GM12872 (cell line): ENCODE results near the gene GSTM2.

Experiments used
- CTCF ChIP-seq: IDR thresholded peaks from 3 replicates; pipeline ENCODE4 v1.5.1; 2011; ENCODE audit warnings: low read depth, mild to moderate bottlenecking, low read length, moderate library complexity; ENCODE audit not compliant: insufficient read depth

The GSTM2 gene

GRCh38 chr1:109721971-109722370 is 54.1 kb downstream of the GSTM2 start:
- TF ChIP-seq CTCF, result no peak

GRCh38 chr1:109722908-109723691 is 55.2 kb downstream of the GSTM2 start:
- no peak for TF ChIP-seq CTCF
